ENCODE measurements around the gene VEZF1.
"Not testable (repeated sequence)": the region's sequence is repeated elsewhere in the genome, so short reads cannot be mapped to it uniquely, and the experiment has no call there.

The VEZF1 gene

GRCh38 chr17:57972151-57972550, 15.9 kb downstream of the VEZF1 start:
- DNase-seq: no peak

DNA sequence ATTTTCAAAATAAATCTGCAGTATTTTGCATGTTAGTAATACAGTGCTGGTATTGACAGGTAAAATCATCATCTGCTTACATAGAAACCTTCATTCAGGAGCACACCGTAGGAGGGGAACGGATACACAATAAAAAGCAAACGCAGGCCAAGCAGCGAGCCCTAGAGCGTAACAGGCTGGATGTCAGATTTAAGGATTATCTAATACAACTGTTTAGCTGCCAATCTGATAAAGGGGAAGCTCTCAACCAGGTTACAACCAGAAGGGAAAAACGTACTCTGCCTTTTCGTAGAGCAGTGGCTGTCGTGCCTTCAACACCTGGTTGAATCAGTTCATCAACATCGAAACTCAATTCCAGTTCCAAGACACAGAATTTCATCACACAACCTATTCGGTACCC, 16.5 kb downstream of the VEZF1 start:
- DNase-seq: no peak

GRCh38 chr17:57970710-57971109, 17.3 kb downstream of the VEZF1 start:
- no peak for DNase-seq

DNA sequence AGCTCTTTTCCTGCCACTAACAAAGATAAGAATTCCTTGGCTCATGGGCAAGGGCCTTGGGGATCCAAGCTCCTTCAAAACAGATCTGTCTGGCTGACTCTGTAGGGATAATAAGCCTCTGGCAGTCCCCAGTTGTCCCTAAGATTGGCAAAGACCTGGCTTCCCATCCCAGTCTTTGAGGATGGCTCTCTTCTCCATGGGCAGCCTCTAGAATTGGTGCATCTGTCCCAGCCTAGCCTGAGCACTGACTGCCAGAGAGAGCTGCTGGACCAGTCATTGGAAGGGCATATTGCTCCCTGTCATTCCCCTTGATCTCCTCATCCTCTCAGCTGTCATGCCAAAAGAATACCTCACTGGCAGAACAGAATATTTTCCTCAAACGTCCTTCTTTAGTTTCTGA, 19.6 kb downstream of the VEZF1 start:
- no peak for DNase-seq

- DNase-seq: no peak
These were observed 21.2 kb downstream of the VEZF1 start for GRCh38 chr17:57966875-57967274.

DNA sequence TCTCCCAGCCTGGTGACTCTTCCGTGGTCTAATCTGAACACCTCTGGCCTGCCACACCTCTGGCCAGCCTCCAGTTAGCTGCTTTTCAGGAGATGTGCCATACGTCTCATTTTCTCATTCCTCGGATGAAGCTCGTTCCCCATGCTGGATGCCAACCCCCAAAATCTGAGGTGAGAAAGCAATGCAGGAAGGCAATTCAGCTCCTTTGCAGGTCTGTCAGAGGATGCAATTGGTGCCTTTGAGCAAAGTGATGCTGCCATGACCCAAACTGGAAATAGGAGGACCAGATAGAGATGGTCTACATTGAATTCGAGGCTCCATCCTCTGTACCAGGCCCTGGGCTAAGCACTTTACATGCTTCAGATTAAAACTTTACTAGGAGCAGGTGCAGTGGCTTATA, 21.8 kb downstream of the VEZF1 start:
- DNase-seq: no peak

DNA sequence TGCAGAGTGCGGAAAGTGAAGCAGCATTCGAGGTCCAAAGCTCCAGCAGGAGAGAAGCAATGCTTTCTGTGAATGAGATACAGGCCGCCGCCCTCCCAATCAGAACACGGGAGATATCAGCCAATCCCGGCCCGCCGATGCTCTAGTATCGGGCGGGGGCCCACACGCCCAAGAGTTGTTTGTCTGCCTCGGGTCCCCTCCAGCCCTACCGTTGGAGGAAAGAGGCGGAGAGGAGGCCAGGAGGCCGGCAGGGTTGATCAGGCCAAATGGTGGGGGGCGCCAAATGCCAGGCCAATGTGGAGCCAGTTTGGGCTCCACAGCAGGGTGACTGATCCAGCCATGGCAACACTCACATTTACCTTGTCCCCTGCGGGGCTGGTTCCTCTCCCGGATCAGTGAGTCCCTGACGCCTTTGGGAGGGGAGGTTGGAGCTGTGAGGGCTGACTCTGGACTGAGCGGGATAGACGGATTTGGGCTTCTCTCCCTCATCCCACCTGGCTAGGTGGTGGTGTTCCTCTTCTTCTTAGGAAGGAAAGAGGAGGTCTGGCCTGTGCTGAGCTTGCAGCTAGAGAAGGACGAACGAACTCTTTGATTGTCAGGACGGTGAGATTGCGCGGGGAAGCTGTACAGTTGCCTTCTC, 22.4 kb downstream of the VEZF1 start:
- no peak for DNase-seq

DNA sequence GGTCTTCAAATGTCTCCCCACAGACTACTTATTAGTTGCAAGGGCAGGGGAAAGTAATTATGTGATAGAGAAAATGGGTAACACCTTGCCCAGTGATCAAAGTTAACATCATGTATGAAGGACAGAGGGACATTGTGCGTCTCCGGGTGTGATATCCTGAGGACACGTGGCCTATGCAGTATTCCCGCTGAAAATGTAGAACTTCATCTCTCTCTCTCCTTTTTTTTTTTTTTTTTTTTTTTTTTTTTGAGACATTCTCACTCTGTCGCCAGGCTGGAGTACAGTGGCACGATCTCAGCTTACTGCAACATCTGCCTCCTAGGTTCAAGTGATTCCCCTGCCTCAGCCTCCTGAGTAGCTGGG, 24.9 kb downstream of the VEZF1 start:
- DNase-seq: no peak

- DNase-seq: no peak
These were observed 25.5 kb downstream of the VEZF1 start for GRCh38 chr17:57962279-57963148.

DNA sequence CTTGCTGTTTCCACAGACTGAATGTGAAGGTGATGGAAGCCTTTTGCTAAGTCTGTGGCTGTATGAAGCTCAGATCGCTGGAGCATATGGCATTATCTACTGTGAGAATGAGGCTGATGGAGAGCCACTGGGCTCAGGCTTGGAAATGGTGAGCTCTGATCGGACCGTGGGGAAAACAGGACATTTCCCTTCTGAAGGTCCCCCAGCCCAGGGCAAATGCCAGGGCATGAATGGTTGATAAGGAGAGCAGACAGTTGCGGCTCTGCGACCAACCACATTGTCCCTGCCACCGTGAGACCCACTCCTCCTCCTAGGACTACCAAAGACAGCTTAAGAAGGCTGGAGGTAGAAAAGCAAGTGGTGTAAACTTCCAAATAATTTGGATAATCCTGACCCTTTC, 28.1 kb downstream of the VEZF1 start:
- no peak for DNase-seq

DNA sequence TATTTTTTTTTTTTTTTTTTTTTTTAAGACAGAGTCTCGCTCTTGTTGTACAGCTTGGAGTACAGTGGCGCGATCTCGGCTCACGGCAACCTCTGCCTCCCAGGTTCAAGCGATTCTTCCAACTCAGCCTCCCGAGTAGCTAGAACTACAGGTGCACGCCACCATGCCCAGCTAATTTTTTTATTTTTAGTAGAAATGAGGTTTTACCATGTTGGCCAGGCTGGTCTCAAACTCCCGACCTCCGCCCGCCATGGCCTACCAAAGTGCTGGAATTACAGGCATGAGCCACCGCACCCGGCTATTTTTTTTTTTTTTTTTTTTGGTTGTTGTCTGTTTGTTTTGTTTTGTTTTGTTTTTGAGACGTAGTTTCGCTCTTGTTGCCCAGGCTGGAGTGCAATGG, 29.7 kb downstream of the VEZF1 start:
- DNase-seq: not testable (repeated sequence)

- no peak for DNase-seq
These were observed 30.2 kb downstream of the VEZF1 start for GRCh38 chr17:57957886-57958285.

GRCh38 chr17:57957120-57957850, 30.8 kb downstream of the VEZF1 start:
- DNase-seq: no peak

DNA sequence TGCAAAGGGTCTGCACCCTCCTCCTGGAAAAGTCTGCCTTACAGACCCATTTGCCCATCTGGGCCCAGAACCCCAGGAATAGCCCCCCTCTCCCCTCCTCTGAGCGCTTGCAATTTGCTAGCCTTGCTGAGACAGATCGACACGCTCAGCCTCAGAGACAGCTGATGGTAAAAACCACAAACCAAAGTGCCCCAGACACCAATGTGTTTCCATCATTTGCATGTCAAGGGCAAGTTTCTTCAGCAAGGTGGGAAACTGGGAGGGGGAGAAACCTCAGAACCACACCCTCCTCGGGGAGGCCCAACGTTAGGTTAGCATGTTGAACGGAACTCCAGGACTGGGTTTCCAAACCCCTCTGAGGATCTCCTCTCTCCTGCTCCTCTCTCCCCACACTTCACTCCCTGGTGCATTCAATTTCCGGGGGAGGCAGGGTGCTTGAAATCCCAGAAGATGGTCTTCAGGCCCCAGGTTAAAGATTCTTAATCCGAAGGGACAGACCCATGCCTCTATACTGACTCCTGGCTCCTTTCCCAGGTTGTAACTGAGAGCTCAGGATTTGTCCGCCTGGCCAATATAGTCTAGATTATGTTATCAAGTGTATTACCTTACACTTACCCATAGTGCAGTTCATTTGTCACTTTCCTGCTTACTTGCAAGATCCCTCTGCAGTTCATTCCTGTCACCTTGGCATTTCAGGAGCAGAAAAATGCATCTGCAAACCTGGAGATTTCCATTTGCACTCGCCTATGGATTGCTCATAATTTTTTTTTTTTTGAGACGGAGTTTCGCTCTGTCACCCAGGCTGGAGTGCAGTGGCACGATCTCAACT, 31.5 kb downstream of the VEZF1 start:
- DNase-seq: no peak

DNA sequence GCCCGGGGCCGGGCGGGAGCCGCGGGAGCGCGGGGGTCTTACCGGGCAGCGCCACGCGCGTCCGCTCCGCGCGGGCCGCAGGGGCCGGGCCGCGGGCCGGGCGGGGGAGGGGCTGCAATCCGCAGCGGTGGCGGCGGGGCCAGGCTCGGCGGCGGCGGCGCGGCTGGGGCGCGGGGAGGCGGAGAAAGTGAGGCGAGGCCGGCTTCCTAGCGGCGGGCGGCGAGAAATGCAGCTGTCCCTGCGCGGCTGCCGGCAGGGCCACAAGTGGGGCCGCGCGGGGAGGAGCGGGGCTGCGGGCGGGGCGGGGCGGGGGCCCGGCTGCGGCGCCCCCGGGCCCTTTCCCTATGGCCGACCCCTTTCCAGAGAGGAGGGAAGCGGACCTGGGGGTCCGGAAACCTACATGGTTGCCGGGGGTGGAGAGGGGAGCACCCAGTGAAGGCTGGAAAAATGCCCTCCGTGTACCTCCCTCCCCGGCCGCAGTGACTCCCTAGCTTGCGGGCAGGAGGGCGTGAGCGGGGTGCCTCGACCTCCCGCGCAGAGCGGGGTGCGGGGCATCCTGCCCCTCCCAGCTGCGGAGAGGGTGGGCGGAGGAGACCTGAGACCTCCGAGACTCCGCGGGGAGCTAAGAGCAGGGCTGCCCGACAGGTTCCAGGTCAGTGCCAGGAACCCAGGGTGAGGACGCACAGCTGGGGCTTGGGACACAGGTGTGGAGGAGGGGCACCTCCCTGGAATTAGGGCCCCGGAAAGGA, 32.7 kb downstream of the VEZF1 start, which contains the start of gene CUEDC1:
Gene CUEDC1, minus strand, starts transcription at position 230 of the 749 bp plus-strand sequence. CDS start 69,848 bp downstream, outside the sequence.
- DNase-seq: peak; percentile 19

GRCh38 chr17:57954397-57955182, 33.5 kb downstream of the VEZF1 start:
- DNase-seq: peak; percentile 35

DNA sequence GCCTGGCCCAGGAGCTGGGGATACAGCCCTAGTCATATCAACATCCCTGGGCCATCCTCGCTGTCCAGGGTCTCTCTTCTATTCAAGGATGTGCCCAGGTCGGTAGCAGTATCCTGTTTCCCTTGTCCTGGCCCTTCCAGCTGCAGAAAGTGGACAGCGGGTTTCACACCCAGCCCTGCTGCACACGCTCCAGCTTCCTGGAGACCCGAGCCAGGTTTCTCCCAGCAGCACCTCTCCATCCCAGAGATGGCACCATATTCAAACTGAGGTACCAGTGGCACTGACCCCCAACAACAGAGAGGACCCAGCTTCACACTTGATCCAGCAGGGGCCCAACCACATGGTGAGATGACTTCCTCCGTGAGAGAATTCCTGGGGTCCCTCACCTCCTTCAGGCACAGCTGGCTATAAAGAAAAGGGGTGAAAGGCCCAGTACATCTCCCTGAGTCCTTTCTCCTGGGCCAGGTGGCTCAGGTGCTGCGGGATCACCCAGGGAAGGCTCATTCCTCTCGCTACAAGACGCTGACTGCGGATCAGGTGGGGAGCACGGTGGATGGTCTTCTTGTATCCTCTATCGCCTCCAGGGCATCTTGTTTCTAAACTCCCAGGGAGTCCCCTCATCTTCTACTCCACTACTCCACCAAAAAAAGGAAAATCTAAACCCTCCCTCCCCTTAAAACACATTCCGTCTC, 34.2 kb downstream of the VEZF1 start:
- DNase-seq: no peak

- no peak for DNase-seq
These were observed 34.8 kb downstream of the VEZF1 start for GRCh38 chr17:57953219-57953618.

GRCh38 chr17:57949649-57950048, 38.4 kb downstream of the VEZF1 start:
- DNase-seq: no peak

All from DMS153 (cell line).